K562 (cell line): ENCODE measurements around the gene KARS1. TPM values are rescaled to one million over a fixed set of nuclear protein-coding genes. Genes with fewer than 3 reads are reported as not detected.

Source experiments
- CUX1 ChIP-seq: fragments of 200-800 bp; sonication (Bioruptor generic); IDR thresholded peaks from 2 replicates; pipeline ENCODE4 v1.6.1; 2016; ENCODE audit warnings: missing genetic modification characterization, missing compliant biosample characterization
- DLX4 ChIP-seq: fragments of 250-450 bp; sonication (Bioruptor Pico); IDR thresholded peaks from 2 replicates; pipeline ENCODE4 v1.6.1; 2021; ENCODE audit warnings: mild to moderate bottlenecking
- GTF2E2 ChIP-seq: fragments of 200-800 bp; sonication (Bioruptor generic); IDR thresholded peaks from 2 replicates; pipeline ENCODE4 v1.6.1; 2016; ENCODE audit warnings: missing genetic modification characterization, missing compliant biosample characterization
- HDAC3 ChIP-seq: fragments of 450-650 bp; IDR thresholded peaks from 2 replicates; pipeline ENCODE4 v1.6.1; 2018; ENCODE audit warnings: borderline replicate concordance, mild to moderate bottlenecking, moderate library complexity; ENCODE audit not compliant: partially characterized antibody
- IRF2 ChIP-seq: sonication (generic); formaldehyde crosslinking; IDR thresholded peaks from 2 replicates; pipeline ENCODE4 v1.8.1; 2022; ENCODE audit warnings: mild to moderate bottlenecking, missing genetic modification reagents
- SRF ChIP-seq, 2 experiments: fragments of 250-450, 450-650 bp in 1 of 2; sonication (Bioruptor Pico) in 1 of 2; sonication (generic) in 1 of 2; formaldehyde crosslinking; IDR thresholded peaks; 2 replicates each; pipeline versions ENCODE4 v1.5.0 to v1.5.1; 2020 to 2022; ENCODE audit warnings: mild to moderate bottlenecking in 1 of 2, missing genetic modification reagents in 1 of 2
- ZNF407 ChIP-seq: fragments of 450-650 bp; IDR thresholded peaks from 2 replicates; pipeline ENCODE4 v1.6.1; 2016; ENCODE audit warnings: low read depth
- ZNF766 ChIP-seq: fragments of 200-800 bp; sonication (Bioruptor generic); conservative IDR thresholded peaks from 2 replicates; pipeline ENCODE4 v1.6.1; 2016; ENCODE audit warnings: missing genetic modification characterization, missing compliant biosample characterization
- polyA plus RNA-seq, 8 experiments: library from polyadenylated mRNA; depleted of rRNA in 4 of 8; stranded (reverse) in 5 of 8; unstranded in 3 of 8; fragments of >200 nt; fragmentation: Nextera tagmentation in 2 of 8; fragmentation: Illumina TruSeq in 1 of 8; extraction: Ambion mirVana in 2 of 8; extraction: Trizol in 1 of 8; gene quantifications; 2 replicates each; pipeline versions ENCODE4 v1.2.1 to v1.2.3, GENCODE V29; 2011 to 2014; ENCODE audit warnings: inconsistent platforms in 1 of 8, missing spikeins in 1 of 8
- total RNA-seq, 7 experiments: library from RNA; depleted of rRNA in 6 of 7; stranded (reverse); fragments of >200 nt in 6 of 7; fragmentation: Illumina TruSeq in 2 of 7; extraction: Trizol in 2 of 7; gene quantifications; 2 replicates each; pipeline versions ENCODE4 v1.2.1 to v1.2.3, GENCODE V29; 2011 to 2021; ENCODE audit warnings: low replicate concordance in 1 of 7
- TF ChIP-seq, protein P1 (sequence below), 2 experiments: fragments of 450-650 bp in 1 of 2; sonication (generic) in 1 of 2; formaldehyde crosslinking in 1 of 2; IDR thresholded peaks in 1 of 2; conservative IDR thresholded peaks in 1 of 2; 2 replicates each; pipeline versions ENCODE4 v1.6.1 to v1.8.1; 2016 to 2023; ENCODE audit warnings: mild to moderate bottlenecking in 2 of 2, moderate library complexity in 2 of 2, inconsistent platforms in 1 of 2, missing genetic modification reagents in 1 of 2
- TF ChIP-seq, protein P2 (sequence below): fragments of 200-400 bp; formaldehyde crosslinking; IDR thresholded peaks from 2 replicates; pipeline ENCODE4 v1.6.1; 2017; ENCODE audit warnings: mild to moderate bottlenecking, low read depth, low read length, moderate library complexity

The KARS1 gene
- total and polyA plus RNA-seq, 9 of the 15 experiments (the other 6 are each of a cell fraction or from before 2014, with no cell fraction given): 223 to 386 (median 304) TPM

- TF ChIP-seq ZNF766: no peak
- no peak for TF ChIP-seq ZNF407
- no peak for TF ChIP-seq DLX4 (CRISPR knock-in tag)
- peak; percentile 50 for TF ChIP-seq HDAC3
- TF ChIP-seq, protein P1, sequence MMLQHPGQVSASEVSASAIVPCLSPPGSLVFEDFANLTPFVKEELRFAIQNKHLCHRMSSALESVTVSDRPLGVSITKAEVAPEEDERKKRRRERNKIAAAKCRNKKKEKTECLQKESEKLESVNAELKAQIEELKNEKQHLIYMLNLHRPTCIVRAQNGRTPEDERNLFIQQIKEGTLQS (IDR thresholded peaks at IDR 0.05): no peak; the same call in 1 of the 2 replicates
- TF ChIP-seq, protein P1 (CRISPR knock-in tag; conservative IDR thresholded peaks at IDR 0.05): no peak
- no peak for TF ChIP-seq IRF2 (CRISPR knock-in tag)
- TF ChIP-seq GTF2E2 (tag): no peak
- TF ChIP-seq CUX1 (CRISPR knock-in tag): no peak
- no peak for TF ChIP-seq SRF (CRISPR knock-in tag; IDR thresholded peaks at IDR 0.05)
- TF ChIP-seq, protein P2, sequence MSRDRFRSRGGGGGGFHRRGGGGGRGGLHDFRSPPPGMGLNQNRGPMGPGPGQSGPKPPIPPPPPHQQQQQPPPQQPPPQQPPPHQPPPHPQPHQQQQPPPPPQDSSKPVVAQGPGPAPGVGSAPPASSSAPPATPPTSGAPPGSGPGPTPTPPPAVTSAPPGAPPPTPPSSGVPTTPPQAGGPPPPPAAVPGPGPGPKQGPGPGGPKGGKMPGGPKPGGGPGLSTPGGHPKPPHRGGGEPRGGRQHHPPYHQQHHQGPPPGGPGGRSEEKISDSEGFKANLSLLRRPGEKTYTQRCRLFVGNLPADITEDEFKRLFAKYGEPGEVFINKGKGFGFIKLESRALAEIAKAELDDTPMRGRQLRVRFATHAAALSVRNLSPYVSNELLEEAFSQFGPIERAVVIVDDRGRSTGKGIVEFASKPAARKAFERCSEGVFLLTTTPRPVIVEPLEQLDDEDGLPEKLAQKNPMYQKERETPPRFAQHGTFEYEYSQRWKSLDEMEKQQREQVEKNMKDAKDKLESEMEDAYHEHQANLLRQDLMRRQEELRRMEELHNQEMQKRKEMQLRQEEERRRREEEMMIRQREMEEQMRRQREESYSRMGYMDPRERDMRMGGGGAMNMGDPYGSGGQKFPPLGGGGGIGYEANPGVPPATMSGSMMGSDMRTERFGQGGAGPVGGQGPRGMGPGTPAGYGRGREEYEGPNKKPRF: no peak
Measured at GRCh38 chr16:75621170-75621477, 26.3 kb downstream of the KARS1 start (continued).
